GM13976 (cell line): ENCODE results near the gene UNC13B.
"Not testable (repeated sequence)": the region's sequence is repeated elsewhere in the genome, so short reads cannot be mapped to it uniquely, and the experiment has no call there.

ENCODE experiments used
- DNase-seq: peaks from one replicate; pipeline ENCODE4 v3.0.0; 2012; ENCODE audit warnings: low spot score
- in situ Hi-C: fragments of 300-500 bp; cut with MboI; formaldehyde crosslinking; loops from one replicate; pipeline ENCODE4 v1.12.0; 2022; ENCODE audit warnings: low sequenced_read_pairs, mixed read lengths, inconsistent platforms; ENCODE audit not compliant: unreplicated experiment
- TF ChIP-seq, protein P1 (sequence below): IDR thresholded peaks from 2 replicates; pipeline ENCODE4 v1.5.1; 2012; ENCODE audit warnings: borderline replicate concordance, mild to moderate bottlenecking; ENCODE audit not compliant: insufficient read depth; ENCODE audit errors: extremely low read depth, missing control alignments, control extremely low read depth

UNC13B gene

DNA sequence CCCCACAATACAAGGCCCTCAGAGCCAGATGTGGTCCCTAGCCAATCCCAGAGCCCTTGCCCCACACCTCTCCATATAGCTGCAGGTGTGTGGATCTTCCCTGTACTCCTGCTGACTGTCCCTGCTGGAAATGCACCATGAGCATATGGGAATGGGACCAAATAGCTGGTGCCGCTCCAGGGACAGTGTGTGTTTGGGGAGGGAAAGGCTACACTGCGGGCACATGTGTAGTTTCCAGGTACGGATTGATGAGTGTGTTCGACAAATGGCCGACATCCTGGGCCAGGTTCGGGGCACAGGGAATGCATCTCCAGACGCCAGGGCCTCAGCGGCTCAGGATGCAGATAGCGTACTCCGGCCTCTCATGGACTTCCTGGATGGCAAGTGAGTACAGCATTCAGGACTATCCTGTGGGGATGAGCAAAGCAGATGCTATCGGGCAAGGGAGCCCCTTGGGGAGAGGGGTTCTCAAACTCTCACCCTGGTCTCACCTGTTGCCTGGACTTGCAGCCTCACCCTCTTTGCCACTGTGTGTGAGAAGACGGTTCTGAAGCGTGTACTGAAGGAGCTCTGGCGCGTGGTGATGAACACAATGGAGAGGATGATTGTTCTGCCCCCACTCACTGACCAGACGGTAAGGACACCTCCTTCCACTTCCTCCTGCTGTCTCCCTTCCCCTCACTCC, 237.0 kb downstream of the UNC13B start:
- TF ChIP-seq, protein P1, sequence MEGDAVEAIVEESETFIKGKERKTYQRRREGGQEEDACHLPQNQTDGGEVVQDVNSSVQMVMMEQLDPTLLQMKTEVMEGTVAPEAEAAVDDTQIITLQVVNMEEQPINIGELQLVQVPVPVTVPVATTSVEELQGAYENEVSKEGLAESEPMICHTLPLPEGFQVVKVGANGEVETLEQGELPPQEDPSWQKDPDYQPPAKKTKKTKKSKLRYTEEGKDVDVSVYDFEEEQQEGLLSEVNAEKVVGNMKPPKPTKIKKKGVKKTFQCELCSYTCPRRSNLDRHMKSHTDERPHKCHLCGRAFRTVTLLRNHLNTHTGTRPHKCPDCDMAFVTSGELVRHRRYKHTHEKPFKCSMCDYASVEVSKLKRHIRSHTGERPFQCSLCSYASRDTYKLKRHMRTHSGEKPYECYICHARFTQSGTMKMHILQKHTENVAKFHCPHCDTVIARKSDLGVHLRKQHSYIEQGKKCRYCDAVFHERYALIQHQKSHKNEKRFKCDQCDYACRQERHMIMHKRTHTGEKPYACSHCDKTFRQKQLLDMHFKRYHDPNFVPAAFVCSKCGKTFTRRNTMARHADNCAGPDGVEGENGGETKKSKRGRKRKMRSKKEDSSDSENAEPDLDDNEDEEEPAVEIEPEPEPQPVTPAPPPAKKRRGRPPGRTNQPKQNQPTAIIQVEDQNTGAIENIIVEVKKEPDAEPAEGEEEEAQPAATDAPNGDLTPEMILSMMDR = no peak
- in situ Hi-C loops = no loop called here
- DNase-seq = no peak

DNA sequence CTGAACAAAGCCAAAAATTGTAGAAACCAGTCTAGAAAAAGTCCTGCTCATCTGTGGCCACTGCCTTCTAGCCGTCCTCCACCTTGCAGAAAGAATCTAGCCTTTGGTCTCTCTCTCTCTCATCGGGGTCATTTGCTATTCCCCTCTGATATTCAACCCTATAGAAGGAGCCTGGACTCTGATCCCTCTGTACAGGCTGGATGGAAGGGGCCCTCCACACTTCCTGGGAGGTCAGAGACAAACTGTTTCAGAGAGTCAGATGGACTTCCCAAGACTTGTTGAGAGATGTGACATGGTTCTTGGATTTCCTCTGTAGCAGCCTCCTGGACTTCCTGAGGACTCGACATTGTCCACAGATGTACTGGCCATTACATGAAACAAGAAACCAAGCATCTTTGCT, 243.1 kb downstream of the UNC13B start:
- TF ChIP-seq, protein P1 = no peak
- in situ Hi-C loops = no loop called here
- DNase-seq = no peak

DNA sequence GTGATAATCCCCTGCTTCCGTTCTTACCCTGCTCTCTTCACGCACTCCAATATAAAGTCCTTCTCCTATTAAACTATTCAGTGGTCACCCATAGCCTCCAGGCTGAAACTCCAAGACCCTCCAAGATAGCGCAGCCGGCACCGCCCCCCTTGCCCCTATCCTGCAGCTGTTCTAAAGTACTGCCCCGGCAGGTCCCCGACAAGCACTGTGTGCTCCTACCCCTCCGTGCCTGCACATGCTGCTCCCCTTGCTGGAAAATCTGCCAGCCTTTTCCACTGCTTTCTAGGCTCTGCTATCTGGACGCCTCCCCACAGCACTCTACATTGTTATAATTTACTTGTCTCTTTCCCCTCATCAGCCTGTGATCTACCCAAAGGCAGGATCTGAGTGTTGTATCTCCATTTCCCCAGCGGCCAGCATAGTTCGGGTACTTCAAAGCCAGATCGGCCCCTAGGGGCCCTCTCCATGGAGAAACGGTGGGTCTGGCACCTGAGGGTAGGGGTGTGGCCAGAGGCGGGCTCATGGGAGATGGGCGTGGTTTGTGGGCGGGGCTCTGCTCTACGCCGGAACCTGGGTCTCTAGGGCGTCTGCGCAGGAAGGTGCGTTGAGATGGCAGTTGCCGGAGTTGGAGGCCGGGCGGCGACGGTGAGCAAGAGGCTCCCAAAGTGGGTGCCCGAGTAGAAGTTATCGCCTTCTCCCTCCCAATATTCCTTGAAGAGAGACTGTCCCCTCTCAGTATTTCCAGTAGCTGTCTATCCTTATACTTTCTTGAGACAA, 244.6 kb downstream of the UNC13B start:
- in situ Hi-C loops = no loop called here
- TF ChIP-seq, protein P1 = no peak
- no peak for DNase-seq

DNA sequence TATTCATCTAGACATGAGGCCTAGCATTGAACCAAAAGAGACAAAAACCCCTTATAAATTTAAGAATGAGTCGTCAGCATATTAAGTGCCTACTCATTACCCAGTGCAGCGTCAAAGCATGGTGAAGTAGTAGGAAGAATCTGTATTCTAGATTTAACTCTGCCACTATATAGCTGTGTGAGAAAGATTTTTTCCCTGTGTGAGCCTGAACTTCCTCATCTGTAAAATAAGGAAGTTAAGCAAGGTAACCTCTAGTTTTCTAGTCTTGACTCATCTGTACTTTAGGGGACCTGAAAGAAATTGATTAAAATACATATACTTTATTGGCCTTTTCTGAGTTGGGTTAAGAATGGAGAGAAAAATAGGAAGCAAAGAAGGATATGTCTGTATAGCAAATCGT, 246.0 kb downstream of the UNC13B start:
- in situ Hi-C loops = no loop called here
- DNase-seq = no peak
- TF ChIP-seq, protein P1 = no peak

DNA sequence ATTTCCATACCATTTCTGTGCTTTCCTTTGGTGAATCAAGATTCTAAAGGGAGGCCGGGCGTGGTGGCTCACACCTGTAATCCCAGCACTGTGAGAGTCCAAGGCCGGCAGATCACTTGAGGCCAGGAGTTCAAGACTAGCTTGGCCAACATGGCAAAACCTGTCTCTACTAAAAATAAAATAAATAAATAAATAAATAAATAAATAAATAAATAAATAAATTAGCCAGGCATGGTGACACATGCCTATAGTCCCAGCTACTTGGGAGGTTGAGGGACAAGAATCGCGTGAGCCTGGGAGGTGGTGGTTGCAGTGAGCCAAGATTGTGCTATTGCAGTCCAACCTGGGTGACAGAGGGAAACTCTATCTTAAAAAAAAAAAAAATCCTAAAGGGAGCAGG, 247.6 kb downstream of the UNC13B start:
- DNase-seq, in situ Hi-C loops: not testable (repeated sequence)

DNA sequence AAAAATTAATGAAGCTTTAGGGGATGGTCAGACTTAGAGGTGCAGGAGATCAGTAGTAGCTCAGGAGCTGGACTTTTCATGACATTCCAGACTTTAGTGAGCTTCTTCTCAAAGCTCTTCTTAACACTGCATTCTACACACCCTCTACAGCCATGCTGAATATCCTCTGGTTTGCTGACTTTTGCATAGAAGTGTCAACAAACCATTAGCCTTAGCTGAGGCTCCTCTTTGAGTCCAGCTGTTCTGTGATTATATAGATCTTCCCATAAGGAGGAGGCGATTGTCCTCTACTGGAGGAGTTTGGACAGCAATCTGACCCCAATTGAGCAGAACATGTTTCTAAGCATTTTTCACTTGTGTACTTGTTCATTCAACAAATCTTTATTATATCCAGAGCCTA, 253.1 kb downstream of the UNC13B start:
- no peak for DNase-seq
- TF ChIP-seq, protein P1 = no peak
- in situ Hi-C loops = no loop called here

DNA sequence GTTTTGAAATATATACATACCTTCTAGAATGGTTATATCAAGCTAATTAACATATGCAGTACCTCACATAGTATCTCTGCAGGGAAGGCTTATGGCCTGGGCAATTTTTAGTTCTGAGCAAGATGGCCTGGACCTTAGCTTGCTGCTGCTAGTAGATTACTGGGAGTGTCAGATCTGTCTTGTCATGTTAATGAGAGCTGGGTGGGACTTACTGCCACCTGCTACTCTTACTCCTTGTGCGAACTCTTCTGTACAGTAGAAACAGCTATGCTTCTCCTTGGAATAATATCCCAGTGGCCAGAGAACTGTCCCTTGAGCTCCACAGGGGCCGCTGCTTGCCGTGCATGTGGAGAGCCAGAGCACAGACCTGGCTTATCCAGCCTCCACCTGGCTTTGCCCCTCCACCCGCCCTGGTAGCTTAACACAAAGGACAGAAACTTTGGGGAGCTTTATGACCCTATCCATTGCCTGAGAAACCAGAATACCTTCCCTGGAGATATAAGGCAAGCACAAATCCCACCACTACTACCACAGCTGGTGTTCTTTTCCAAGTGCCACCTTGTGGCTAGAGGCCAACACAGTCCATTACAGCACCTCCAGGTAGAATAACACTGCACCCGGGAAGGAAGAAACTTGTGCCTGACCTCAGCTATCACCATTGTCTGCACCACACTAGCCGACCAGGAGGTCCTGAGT, 253.7 kb downstream of the UNC13B start:
- DNase-seq = no peak
- TF ChIP-seq, protein P1 = no peak

More for the DNA sequence above, 253.7 kb downstream of the UNC13B start:
- in situ Hi-C loops = no loop called here
